CD4-positive, alpha-beta T cell treated with Interleukin-10 for 1 hour (primary cell): Measurements from ENCODE around the gene MYLK3.
"Not testable (repeated sequence)": the region's sequence is repeated elsewhere in the genome, so short reads cannot be mapped to it uniquely, and the experiment has no call there.

Experiments used
- DNase-seq: peaks from one replicate; pipeline ENCODE4 v3.0.0-alpha.2; 2020

MYLK3 gene

GRCh38 chr16:46747777-46748651 lies at the start of gene MYLK3:
Gene MYLK3 (minus strand): TSS chr16:46748344. CDS start chr16:46748193, 151 bp downstream.
- DNase-seq: no peak

GRCh38 chr16:46797501-46797900 lies 49.4 kb upstream of the MYLK3 start:
- DNase-seq: no peak

DNA sequence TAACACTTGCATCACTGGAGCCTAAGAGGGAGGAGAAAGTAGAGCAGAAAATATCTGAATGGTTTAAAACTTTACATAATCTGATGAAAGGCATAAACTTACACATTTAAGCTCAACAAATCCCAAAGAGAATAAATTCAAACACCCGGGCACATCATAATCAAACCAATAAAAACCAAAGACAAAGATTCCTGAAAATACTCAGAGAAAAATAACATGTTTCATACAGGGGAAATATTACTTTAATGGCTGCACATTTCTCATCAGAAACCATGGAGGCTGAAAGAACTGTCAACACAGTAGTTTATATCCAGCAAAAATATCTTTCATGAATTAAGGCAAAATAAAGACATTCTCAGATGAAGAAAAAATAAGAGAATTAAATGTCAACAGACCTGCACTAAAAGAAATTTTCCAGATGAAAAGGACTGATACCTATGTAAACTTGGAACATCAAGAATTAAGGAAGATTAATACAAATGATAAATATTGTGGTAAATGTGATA lies 48.7 kb upstream of the MYLK3 start:
- no peak for DNase-seq

- no peak for DNase-seq
These were observed 45.7 kb upstream of the MYLK3 start for GRCh38 chr16:46793841-46794240.

- no peak for DNase-seq
These were observed 42.6 kb upstream of the MYLK3 start for GRCh38 chr16:46790599-46791270.

GRCh38 chr16:46789499-46790414 lies 41.6 kb upstream of the MYLK3 start:
- DNase-seq: peak; percentile 89

- no peak for DNase-seq
These were observed 40.8 kb upstream of the MYLK3 start for GRCh38 chr16:46788891-46789474.

DNA sequence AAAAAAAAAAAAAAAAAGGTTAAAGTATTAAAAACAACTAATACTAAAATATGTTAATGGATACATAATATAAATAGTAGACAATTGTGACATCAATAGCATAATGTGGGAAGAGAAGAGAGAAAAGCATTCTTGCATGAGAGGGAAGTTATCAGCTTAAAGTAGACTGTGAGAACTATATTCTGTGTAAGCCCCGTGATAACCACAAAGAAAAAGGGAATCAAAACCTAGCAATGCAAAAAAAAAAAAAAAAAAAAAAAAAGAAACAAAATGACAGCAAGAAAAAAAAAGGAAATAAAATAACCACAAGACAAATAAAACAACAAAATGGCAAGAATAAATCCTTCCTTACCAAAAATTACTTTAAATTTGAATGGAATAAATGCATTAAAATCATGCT lies 39.8 kb upstream of the MYLK3 start:
- DNase-seq: no peak

- DNase-seq: no peak
These were observed 37.1 kb upstream of the MYLK3 start for GRCh38 chr16:46785076-46785845.

GRCh38 chr16:46784569-46784968 lies 36.4 kb upstream of the MYLK3 start:
- DNase-seq: not testable (repeated sequence)

DNA sequence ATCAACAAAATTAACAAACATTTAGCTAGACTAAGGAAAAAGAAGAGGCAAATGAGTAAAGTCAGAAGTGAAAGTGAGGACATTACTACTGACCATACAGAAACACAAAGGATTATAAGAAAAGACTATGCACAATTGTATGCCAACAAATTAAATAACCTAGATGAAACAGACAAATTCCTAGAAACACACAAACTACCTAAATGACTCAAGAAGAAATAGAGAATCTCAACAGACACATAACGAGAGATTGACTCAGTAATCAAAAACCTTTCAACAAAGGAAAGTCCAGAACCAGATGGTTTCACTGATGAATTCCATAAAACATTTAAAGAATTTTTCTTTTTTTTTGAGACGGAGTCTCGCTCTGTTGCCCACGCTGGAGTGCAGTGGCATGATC lies 35.7 kb upstream of the MYLK3 start:
- DNase-seq: no peak

GRCh38 chr16:46782320-46782719 lies 34.2 kb upstream of the MYLK3 start:
- DNase-seq: no peak

GRCh38 chr16:46777804-46778203 lies 29.7 kb upstream of the MYLK3 start:
- DNase-seq: no peak

GRCh38 chr16:46775214-46775613 lies 27.1 kb upstream of the MYLK3 start:
- DNase-seq: no peak

DNA sequence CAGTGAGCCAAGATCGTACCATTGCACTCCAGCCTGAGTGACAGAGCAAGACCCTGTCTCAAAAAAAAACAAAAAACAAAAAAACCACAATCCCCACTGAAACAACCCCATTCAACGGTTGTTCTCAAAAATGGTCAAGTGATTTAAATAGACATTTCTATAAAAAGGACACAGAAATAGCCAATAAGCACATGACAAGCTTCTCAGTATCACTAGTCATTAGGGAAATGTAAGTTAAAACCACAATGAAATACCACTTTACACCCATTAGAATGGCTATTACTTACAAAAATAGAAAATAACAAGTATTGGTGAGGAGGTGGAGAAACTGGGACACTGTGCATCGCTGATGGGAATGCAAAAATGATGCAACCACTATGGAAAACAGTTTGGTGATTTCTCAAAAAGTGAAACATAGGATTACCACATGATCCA lies 26.6 kb upstream of the MYLK3 start:
- no peak for DNase-seq

GRCh38 chr16:46772463-46772862 lies 24.3 kb upstream of the MYLK3 start:
- DNase-seq: no peak

GRCh38 chr16:46768809-46769208 lies 20.7 kb upstream of the MYLK3 start:
- DNase-seq: no peak

GRCh38 chr16:46765050-46765449 lies 16.9 kb upstream of the MYLK3 start:
- no peak for DNase-seq

- DNase-seq: no peak
These were observed 15.0 kb upstream of the MYLK3 start for GRCh38 chr16:46763147-46763546.

GRCh38 chr16:46762583-46762982 lies 14.4 kb upstream of the MYLK3 start:
- no peak for DNase-seq

DNA sequence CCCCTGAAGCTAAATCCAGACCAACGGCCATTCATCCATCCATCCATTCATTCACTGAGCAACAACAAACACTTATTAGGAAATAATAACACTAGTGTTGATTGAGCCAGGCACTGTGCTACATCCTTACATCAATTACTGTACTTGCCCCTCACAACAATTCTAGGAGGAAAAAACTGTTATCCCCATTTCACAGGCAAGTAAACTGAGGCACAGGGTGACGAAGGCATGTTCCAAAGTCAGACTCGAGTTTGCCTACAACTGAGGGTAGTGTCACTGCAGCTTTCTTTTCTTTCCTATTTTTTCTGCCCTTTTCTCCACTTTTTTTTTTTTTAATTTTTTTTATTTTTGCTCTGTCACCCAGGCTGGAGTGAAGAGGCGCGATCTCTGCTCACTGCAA lies 11.2 kb upstream of the MYLK3 start:
- no peak for DNase-seq
